ENCODE data around the gene CSNK2B.

Gene CSNK2B

GRCh38 chr6:31665501-31666336 is at the start of gene CSNK2B:
CSNK2B (plus strand) TSS chr6:31666080; CDS start chr6:31666832, 752 bp downstream.
- peak; percentile 97 to 98 for DNase-seq

DNA sequence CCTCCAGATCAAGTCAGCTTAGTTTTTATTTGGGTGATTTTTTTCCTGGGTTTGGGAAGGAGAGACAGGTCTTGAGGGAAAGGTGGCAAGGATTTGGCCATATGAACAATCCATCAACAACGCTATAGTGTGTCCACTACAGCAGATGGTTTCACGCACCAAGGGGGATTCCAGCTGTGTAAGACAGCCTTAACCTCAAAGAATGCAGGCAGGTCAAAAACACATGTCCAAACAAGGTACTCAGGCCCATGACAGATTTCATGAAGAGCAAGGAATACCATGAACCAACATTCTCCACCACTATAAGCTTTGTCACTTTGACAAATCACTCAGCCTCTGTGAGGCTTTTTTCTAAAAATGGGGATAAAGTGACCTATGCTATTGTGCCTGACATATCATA is 48.9 kb upstream of the CSNK2B start:
- no peak for DNase-seq

DNA sequence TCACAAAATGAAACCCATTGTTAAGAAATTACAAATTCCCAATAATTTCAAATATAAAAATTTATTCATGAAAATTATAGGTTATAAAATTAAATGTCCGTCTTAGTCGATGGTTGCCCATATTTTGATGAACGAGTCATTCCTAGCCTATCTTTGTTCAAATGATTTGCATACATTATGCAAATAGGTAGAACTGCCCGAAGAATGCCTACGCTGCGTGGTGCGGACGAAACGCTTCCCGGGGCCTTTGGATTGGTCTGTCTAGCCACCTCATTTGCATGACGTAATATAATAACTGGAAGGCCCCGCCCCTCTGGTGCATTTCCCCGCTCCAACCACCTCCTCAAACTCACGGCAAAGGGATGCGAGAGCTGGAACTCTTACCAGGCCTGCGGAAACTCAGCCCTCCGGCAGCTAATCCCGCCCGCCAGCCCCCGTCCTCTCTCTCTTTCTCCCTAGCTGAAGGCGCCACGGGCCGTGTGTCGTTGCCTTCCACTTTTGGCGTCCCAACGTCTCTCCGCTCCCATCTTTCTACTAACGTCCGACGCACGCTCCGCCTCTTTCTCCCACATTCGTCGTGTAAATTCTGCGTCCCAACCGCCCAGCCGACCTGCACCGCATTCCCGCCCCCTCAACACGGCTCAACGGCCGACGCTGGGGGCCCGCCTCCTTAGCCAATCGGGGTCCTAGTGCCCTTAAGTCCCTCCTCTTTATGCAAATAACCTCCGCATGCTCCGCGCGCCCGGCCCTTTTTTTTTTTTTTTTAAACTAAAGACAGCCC is 45.9 kb upstream of the CSNK2B start:
- peak; percentile 91 to 97 for DNase-seq

DNA sequence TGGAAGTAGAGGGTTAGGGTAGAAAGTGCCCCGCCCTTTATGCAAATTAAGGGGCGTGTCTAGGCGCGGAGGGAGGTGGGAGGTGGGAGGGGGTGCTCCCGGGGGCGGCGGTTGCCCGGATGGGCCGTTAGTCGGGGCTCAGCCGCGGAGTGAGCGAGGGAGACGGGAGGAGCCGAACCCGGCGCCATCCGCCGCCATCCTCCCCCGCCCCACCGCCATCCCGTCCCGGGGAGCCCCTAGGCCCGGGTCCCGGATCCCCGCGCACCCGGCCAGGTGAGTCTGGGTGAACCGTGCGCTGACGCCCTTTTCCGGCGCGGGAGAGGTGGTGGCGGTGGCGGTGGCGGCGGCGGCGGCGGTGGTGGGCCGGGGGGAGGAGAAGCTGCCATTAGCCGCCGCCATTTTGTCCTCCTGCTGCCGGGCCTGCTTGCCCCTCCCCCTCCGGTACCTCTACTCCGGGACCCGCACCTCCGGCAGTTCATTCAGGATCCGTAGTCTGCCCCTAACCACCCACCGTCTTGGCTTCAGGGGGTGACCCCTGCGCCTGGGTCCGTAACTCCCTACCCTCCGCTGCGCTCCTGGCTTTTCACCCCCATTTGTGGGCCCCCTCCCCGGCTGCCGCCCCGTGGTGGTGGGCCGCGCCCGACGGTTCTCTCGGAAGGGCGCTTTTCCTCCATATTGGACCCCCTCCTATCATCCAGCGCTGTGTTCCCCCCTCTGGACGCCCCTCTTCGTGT is 45.1 kb upstream of the CSNK2B start, which contains the start of gene PRRC2A:
TSS of gene PRRC2A (plus strand) at position 130 of the 734 bp plus-strand sequence. CDS start 2,075 bp downstream, outside the sequence.
- DNase-seq, result peak; percentile 96 to 97

DNA sequence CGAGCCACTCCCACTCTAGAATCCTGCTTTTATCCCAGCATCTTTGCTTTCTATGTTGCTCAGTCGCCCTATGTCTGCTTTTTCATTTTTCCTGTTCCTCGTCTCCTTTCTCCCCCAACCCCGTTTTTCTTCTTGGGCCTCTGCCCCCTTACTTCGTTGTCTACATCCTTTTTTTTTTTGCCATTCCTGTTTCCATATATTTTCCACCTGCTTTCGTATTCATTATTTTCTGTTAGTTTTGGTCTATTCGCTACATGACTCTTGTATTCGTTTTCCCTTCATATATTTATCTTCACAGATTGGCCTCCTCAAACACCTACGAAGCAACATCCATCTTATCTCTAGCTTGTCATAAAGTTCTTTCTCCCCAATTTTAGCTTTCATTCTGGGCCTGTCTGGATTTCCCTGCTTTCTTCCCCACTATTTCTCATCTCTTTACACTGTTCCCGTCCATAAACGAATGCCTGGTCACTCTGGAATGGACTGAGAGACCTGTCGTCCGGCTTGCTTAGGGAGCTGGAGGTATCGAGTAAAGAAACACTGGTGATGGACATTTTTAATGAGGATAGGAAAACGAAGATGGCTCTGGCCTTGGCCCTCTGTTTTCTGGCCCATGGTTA is 44.5 kb upstream of the CSNK2B start:
- no peak for DNase-seq

GRCh38 chr6:31621991-31622390 is 43.9 kb upstream of the CSNK2B start:
- no peak for DNase-seq

- no peak for DNase-seq
Observed at GRCh38 chr6:31622684-31623091, 43.2 kb upstream of the CSNK2B start.

DNA sequence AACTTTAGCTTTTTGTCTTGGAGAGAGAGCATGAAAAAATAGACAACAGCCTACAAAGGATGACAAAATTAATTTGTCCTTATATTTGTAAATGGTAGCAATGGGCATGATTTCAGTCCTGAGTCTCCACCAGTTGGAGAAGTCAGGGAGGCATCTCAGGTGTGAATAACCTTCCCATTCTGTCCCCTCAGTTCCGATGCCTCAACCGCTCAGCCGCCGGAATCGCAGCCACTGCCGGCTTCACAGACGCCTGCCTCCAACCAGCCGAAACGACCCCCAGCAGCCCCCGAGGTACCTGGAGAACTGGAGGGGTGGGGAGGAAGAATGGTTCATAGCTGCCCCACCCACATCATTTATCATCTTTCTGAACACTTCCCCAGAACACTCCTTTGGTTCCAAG is 41.8 kb upstream of the CSNK2B start:
- DNase-seq, result no peak

- no peak for DNase-seq
Observed at GRCh38 chr6:31626952-31627351, 38.9 kb upstream of the CSNK2B start.

DNA sequence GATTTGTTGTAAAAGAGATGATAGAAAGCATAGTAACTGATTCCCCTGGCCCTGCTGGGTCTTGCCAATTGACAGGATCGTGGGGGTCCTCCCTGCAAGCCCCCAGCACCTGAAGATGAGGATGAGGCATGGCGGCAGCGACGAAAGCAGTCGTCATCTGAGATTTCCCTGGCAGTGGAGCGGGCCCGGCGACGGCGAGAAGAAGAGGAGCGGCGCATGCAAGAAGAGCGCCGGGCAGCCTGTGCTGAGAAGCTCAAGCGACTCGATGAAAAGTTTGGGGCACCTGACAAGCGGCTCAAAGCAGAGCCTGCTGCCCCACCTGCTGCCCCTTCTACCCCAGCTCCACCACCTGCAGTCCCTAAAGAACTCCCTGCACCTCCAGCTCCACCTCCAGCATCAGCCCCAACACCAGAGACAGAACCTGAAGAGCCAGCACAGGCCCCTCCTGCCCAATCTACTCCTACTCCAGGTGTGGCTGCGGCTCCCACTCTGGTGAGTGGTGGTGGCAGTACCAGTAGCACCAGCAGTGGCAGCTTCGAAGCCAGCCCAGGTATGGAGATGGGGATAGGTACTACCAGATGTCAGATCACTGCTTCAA is 38.1 kb upstream of the CSNK2B start:
- no peak for DNase-seq

GRCh38 chr6:31629014-31629413 is 36.9 kb upstream of the CSNK2B start:
- no peak for DNase-seq

DNA sequence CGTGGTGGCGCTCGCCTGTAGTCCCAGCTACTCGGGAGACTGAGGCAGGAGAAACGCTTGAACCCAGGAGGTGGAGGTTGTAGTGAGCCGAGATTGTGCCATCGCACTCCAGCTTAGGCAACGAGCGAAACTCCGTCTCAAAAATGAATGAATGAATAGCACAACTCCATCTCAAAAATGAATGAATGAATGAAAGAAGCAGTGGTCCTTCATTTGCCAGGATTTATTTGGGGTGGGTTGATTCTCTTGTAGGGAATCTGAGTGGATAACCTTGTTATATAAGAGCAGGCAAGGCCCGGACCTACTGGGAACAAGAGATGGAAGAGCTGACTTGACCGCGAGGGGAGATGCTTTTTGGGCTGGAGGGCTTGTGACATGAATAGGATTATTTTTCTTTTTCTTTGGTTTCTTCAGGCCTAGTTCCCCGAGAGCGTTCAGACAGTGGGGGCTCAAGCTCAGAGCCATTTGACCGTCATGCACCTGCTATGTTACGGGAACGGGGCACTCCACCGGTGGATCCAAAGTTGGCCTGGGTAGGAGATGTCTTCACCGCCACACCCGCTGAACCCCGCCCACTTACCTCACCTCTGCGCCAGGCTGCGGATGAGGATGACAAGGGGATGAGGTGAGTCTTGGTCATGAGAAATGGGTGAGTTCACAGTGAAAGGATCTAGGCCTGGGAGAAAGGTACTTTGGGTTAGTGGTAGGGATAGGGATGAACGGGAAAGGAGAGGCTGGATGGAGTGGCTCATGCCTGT is 35.5 kb upstream of the CSNK2B start:
- no peak for DNase-seq

DNA sequence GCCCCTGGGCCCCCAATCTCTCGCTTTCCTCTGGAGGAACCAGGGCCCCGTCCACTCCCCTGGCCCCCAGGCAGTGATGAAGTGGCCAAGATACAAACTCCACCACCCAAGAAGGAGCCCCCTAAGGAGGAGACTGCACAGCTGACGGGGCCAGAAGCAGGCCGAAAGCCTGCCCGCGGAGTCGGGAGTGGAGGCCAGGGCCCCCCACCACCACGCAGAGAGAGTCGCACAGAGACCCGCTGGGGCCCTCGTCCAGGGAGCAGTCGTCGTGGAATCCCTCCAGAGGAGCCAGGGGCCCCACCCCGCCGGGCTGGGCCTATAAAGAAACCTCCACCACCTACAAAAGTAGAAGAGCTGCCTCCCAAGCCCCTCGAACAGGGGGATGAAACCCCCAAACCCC is 34.7 kb upstream of the CSNK2B start:
- DNase-seq, result no peak

GRCh38 chr6:31631681-31632278 is 34.1 kb upstream of the CSNK2B start:
- DNase-seq, result no peak

GRCh38 chr6:31632279-31632946 is 33.5 kb upstream of the CSNK2B start:
- DNase-seq, result no peak

DNA sequence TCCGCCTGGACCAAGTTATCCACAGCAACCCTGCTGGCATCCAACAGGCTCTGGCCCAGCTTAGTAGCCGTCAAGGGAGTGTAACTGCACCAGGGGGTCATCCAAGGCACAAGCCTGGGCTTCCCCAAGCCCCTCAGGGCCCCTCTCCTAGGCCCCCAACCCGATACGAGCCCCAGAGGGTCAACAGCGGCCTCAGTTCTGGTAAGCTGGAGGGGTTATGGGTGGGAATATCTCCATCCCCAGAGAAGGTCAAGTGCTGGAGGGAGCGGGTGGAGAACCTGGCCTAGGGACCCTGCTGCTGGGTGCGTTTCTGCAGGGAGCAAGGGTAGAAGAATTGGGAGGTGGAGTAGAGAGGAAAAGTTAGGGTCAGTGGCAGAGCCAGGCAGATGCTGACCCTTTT is 32.4 kb upstream of the CSNK2B start:
- DNase-seq, result no peak

GRCh38 chr6:31634131-31634530 is 31.7 kb upstream of the CSNK2B start:
- DNase-seq, result no peak

DNA sequence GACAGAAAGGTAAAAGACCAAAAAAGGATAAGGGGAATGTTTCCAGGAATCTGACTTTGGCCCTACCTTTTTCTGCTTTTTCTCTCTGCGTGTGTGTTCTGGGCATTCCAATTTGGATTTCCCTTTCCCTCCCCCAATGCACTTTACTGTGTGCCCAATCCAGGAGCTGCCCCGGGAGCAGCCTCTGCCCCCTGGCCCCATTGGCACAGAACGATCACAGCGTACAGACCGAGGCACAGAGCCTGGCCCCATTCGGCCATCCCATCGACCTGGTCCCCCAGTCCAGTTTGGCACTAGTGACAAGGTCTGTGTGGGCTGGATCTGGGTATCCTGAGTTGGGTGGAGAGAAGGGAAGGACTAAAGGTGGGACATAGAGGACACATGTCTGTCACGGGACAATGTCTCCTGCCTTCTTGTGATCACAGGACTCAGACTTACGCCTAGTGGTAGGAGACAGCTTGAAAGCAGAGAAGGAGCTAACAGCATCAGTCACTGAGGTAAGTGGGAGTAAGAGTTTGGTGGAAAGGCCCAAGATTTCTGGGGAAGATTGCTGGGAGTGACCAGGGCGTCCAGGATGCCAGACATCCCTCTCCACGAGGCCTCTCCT is 30.8 kb upstream of the CSNK2B start:
- no peak for DNase-seq

- DNase-seq, result no peak
Observed at GRCh38 chr6:31636698-31637596, 28.9 kb upstream of the CSNK2B start.

All from activated CD4-positive, alpha-beta T cell treated with anti-CD3 and anti-CD28 coated beads for 4 hours (primary cell).